Uterus (tissue), 2 donors: ENCODE measurements around the gene GNB1.

Source experiments
- CTCF ChIP-seq, 4 experiments: fragments of 200-600 bp in 2 of 4; fragments of 450-650 bp in 2 of 4; sonication (generic) in 2 of 4; IDR thresholded peaks; one replicate each; pipeline ENCODE4 v1.5.1; 2016 to 2019; ENCODE audit warnings: antibody characterized with exemption in 4 of 4, mild to moderate bottlenecking in 2 of 4, moderate library complexity in 1 of 4
- POLR2A ChIP-seq, 2 donors: fragments of 450-650 bp; IDR thresholded peaks; one replicate each; pipeline ENCODE4 v1.6.1; 2016; ENCODE audit warnings: antibody characterized with exemption in 2 of 2, mild to moderate bottlenecking in 1 of 2, moderate library complexity in 1 of 2

DNA sequence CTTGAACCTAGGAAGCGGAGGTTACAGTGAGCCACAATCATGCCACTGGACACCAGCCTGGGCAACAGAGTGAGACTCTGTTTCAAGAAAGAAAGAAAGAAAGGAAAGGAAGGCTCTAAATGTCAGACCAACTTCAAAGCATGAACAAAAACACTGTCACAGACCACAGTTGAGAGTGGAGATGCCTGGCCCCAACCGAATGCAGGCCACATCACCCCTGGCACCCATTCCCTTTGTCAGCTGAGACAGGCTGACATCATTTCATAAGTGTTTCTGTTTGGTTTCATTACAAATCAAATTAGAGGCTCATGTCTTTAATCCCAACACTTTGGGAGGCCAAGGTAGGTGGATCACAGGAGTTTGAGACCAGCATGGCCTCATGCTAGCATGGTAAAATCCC is 84.0 kb downstream of the GNB1 start:
- TF ChIP-seq CTCF (IDR thresholded peaks at IDR 0.05), result no peak
- no peak for TF ChIP-seq POLR2A (IDR thresholded peaks at IDR 0.05)
